Breast epithelium (tissue), 4 donors: ENCODE results near the gene SPATA25. TPM values are rescaled to one million over a fixed set of nuclear protein-coding genes. Genes with fewer than 3 reads are reported as not detected.

Experiments
- DNase-seq, 2 donors: peaks; one replicate each; pipeline ENCODE4 v3.0.0-alpha.2; 2019; ENCODE audit warnings: low spot score in 2 of 2
- H3K27ac ChIP-seq, 2 donors: fragments of 200-600 bp; sonication (generic) in 1 of 2; one replicate each; pipeline ENCODE4 v1.5.1; 2016 to 2019; ENCODE audit warnings: mild to moderate bottlenecking in 1 of 2
- H3K27me3 ChIP-seq, 2 donors: fragments of 200-600 bp; sonication (generic) in 1 of 2; one replicate each; pipeline versions ENCODE4 v1.5.1 to v1.6.0; 2017 to 2019; ENCODE audit warnings: control low read depth in 1 of 2, mild to moderate bottlenecking in 1 of 2
- H3K36me3 ChIP-seq: fragments of 200-600 bp; one replicate; pipeline ENCODE4 v1.5.1; 2019
- H3K4me1 ChIP-seq, 2 donors: fragments of 200-600 bp; sonication (generic); one replicate each; pipeline ENCODE4 v1.5.1; 2016 to 2019; ENCODE audit warnings: control low read depth in 1 of 2
- H3K4me3 ChIP-seq, 3 donors: fragments of 200-600 bp; sonication (generic); 1 replicate in 2 of 3; 2 replicates in 1 of 3; pipeline ENCODE4 v1.5.1; 2016 to 2019; ENCODE audit warnings: mild to moderate bottlenecking in 3 of 3, moderate library complexity in 2 of 3
- H3K9me3 ChIP-seq, 2 donors: fragments of 200-600 bp; sonication (generic) in 1 of 2; one replicate each; pipeline ENCODE4 v1.5.1; 2016 to 2019; ENCODE audit warnings: control low read depth in 1 of 2
- POLR2A ChIP-seq: fragments of 450-650 bp; IDR thresholded peaks from one replicate; pipeline ENCODE4 v1.6.1; 2016; ENCODE audit warnings: antibody characterized with exemption, mild to moderate bottlenecking, moderate library complexity
- POLR2AphosphoS5 ChIP-seq, 3 donors: sonication (generic); formaldehyde crosslinking; IDR thresholded peaks; one replicate each; pipeline ENCODE4 v1.6.1; 2017; ENCODE audit warnings: antibody characterized with exemption in 3 of 3
- intact Hi-C: fragments of 100-400 bp; cut with DNase I; formaldehyde crosslinking; loops from one replicate; pipeline ENCODE4 v1.15.1; 2023; ENCODE audit warnings: low total_unique reads
- total RNA-seq, 3 donors: library from RNA; depleted of rRNA; stranded (reverse); fragments of >200 nt; gene quantifications; one replicate each; pipeline ENCODE4 v1.1.0, GENCODE V29; 2016
- TF ChIP-seq, protein P1 (sequence below), 3 donors: fragments of 450-650 bp; IDR thresholded peaks; one replicate each; pipeline ENCODE4 v1.5.1; 2016 to 2017; ENCODE audit warnings: antibody characterized with exemption in 3 of 3, mild to moderate bottlenecking in 3 of 3, moderate library complexity in 3 of 3

SPATA25 gene
- total RNA-seq, 3 donors from 2014 or later: 3.4 to 3.9 (median 3.7) TPM

DNA sequence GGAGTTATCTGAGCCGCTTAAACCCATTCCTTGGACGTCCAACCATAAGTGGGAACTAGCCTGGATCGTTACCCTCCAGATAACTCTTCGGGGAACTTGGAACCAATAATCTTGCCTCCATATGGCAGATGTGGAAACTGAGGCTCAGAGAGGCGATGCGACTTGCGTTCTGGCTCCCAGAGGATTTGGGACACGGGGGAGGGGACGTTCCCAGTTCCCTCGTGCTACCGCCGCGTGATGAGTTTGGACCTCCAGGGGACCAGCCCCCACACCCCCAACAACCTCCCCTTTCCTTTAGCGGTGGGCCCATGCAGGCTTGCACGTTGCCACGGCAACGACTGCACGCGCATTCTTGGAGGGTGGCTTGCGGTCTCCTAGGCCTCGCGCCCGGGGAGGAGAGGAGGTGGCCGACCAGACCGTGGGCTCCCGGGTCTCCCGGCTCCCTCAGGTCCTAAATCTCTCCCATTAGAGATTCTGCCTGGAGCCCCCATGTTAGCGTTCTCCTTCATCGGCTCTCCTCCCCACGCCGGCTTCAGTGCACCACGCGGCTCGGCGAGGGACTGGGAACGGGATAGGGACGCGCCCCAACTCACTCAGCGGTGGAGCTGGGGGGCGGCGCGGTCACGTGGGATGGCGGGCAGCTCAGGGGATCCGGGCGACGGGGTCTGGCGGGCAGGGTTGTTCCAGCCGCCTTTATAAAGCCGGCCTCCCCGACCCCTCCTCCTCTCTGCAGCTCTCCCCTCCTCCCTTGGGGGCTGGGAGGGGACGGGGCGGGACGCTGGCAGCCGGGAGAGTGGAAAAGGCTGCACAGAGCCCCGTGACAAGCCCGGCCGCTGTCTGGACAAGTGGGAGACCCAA is 24.3 kb upstream of the SPATA25 start, which contains the start of gene PLTP:
PLTP (minus strand) TSS at position 670 of the 858 bp plus-strand sequence. CDS start 703 bp downstream, outside the sequence.
- no peaks in the 10 kb centered on the region for H3K9me3 ChIP-seq
- intact Hi-C loops: no loop called here
- TF ChIP-seq POLR2AphosphoS5 (IDR thresholded peaks at IDR 0.05) (peak in 1 of 3 donors; percentile 57), POLR2A (peak; percentile 22)
- TF ChIP-seq, protein P1, sequence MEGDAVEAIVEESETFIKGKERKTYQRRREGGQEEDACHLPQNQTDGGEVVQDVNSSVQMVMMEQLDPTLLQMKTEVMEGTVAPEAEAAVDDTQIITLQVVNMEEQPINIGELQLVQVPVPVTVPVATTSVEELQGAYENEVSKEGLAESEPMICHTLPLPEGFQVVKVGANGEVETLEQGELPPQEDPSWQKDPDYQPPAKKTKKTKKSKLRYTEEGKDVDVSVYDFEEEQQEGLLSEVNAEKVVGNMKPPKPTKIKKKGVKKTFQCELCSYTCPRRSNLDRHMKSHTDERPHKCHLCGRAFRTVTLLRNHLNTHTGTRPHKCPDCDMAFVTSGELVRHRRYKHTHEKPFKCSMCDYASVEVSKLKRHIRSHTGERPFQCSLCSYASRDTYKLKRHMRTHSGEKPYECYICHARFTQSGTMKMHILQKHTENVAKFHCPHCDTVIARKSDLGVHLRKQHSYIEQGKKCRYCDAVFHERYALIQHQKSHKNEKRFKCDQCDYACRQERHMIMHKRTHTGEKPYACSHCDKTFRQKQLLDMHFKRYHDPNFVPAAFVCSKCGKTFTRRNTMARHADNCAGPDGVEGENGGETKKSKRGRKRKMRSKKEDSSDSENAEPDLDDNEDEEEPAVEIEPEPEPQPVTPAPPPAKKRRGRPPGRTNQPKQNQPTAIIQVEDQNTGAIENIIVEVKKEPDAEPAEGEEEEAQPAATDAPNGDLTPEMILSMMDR (IDR thresholded peaks at IDR 0.05): no peak
- H3K27ac ChIP-seq: peak within 1 kb of the TSS; percentile 75 to 92
- H3K4me1 ChIP-seq: no peaks in the 10 kb centered on the region
- H3K4me3 ChIP-seq: peak within 1 kb of the TSS; percentile 58 to 77 (median 61)
- no peaks in the 10 kb centered on the region for H3K36me3 ChIP-seq
- DNase-seq: peak in 1 of 2 donors; percentile 42
- no peaks in the 10 kb centered on the region for H3K27me3 ChIP-seq

DNA sequence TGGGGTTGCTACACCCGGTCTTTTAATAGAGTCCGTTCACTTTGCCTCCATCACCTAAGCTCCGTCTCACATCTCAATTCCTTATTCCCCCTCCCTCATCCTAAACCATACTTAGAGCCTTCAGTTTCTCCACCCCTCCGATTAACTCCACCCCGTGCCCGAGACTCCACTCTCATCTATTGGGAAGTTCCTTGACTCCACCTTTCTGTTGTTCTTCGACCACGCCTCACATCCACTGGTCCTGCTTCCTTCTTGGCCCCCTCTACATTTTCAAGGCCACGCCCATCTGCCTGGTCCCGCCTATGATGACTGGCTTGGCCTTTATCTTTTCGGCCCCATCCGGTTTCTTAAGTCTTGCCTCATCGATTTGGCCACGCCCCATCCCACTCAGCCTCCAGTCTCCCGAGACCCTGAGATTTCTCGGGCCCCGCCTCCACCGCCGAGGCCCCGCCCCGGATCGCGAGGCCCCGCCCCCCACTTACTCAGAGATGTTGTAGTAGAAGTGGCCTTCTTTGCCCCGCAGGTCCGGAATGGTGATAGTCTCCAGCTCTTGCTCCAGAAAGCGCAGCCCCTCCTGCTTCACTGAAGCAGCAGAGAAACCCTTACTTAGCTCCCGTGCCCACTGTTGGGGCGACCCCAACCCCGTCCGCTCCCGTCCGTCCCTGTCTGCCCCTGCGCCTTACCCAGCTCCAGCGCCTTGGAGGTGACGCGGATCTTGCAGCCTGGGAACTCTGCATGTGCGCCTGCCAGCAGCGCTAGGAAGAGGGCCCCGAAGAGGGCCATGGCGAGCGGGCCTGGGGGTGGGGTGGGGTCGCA is 23.5 kb upstream of the SPATA25 start:
- DNase-seq: peak; percentile 92 to 98
- H3K9me3 ChIP-seq: no peaks in the 10 kb centered on the region
- TF ChIP-seq POLR2AphosphoS5 (IDR thresholded peaks at IDR 0.05): peak in 2 of 3 donors; percentile 40 to 72
- TF ChIP-seq, protein P1 (IDR thresholded peaks at IDR 0.05): no peak
- no peaks in the 10 kb centered on the region for H3K4me1 ChIP-seq
- peak overlapping the region; percentile 75 to 92 for H3K27ac ChIP-seq
- intact Hi-C loops: no loop called here
- no peaks in the 10 kb centered on the region for H3K36me3 ChIP-seq
- H3K27me3 ChIP-seq: no peaks in the 10 kb centered on the region
- peak overlapping the region; percentile 58 to 77 (median 61) for H3K4me3 ChIP-seq

DNA sequence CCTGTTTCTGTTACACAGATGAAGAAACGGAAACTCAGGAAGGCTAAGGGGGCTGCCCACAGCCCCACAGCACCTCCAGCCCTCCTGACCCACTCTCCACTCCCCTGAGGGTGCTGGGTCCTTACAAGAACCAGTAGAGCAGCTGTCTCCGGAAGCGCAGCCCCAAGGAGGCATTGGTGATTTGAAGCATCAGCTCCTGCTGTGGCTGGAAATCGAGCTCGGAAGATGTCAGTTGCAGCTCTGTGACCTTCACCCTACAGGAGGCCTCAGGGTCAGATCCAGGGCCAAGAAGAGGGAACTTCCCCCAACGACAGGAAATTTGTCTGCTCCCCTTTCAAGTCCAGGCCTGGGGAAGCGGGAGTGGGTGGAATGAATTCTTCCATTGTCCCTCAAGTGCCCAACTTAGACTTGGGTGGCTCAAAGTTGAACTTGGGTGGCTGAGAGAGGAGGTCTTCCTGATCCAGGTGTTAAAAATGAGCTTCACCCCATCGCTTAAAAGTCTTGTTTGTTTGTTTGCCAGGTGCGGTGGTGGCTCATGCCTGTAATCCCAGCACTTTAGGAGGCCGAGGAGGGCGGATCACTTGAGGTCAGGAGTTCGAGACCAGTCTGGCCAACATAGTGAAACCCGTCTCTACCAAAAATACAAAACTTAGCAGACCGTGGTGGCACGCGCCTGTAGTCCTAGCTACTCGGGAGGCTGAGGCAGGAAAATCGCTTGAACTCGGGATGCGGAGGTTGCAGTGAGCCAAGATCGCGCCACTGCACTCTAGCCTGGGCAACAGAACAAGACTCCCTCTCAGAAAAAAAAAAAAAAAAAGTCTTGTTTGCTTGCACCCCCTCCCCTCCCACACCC is 22.6 kb upstream of the SPATA25 start:
- Histone ChIP-seq H3K4me3 (peak overlapping the region; percentile 58 to 77 (median 61)), H3K27ac (peak overlapping the region; percentile 48 to 50), H3K36me3 (no peaks in the 10 kb centered on the region), H3K9me3 (no peaks in the 10 kb centered on the region), H3K27me3 (no peaks in the 10 kb centered on the region), H3K4me1 (no peaks in the 10 kb centered on the region)
- DNase-seq: no peak
- intact Hi-C loops: loop anchor here (1.0 kb wide), 1 partner anchor 18 kb away; no protein-coding TSS in a partner anchor
- TF ChIP-seq POLR2A: no peak
- no peak for TF ChIP-seq POLR2AphosphoS5 (IDR thresholded peaks at IDR 0.05)
- TF ChIP-seq, protein P1 (IDR thresholded peaks at IDR 0.05): no peak

DNA sequence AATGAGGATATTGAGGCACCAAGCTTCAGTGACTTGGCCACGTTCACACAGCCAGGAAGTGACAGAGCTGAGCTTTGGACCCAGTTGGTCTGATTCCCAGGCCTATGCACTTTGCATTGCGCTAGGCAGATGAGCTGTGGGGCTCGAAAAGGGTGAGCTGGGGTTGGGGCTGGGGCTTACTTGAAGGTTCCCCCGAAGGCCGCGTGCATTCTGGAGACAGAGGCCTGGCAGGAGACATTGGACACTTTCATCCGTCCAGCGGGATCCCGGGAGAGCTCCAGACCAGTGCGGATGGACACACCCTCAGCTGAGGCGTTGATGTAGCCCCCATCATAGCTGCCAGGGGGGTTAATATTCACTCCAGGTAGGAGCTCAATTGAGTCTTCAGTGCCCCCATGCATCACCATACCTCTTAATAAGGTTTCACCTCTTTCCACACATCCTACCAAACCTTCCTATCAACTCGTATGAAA is 21.9 kb upstream of the SPATA25 start:
- H3K36me3 ChIP-seq: no peaks in the 10 kb centered on the region
- TF ChIP-seq, protein P1 (IDR thresholded peaks at IDR 0.05): no peak
- no peak for TF ChIP-seq POLR2AphosphoS5 (IDR thresholded peaks at IDR 0.05)
- TF ChIP-seq POLR2A: no peak
- intact Hi-C loops: loop anchor here (1.0 kb wide), 1 partner anchor 19 kb away; no protein-coding TSS in a partner anchor
- no peak for DNase-seq
- peak overlapping the region in 1 of 3 donors; percentile 20 for H3K4me3 ChIP-seq
- H3K4me1 ChIP-seq: no peaks in the 10 kb centered on the region
- H3K27me3 ChIP-seq: no peaks in the 10 kb centered on the region
- no peaks in the 10 kb centered on the region for H3K9me3 ChIP-seq
- H3K27ac ChIP-seq: no peak overlapping the region
